H1 (cell line): ENCODE results near the gene OTUD5. TPM values are rescaled to one million over a fixed set of nuclear protein-coding genes. Genes with fewer than 3 reads are reported as not detected.

Experiments
- CTCF ChIA-PET: fragments of 300-600 bp; sonication (Branson Sonifier 250); formaldehyde crosslinking; loops from one replicate; lab custom pipeline; 2021; ENCODE audit not compliant: partially characterized antibody; lab: Charles Lee
- POLR2A ChIA-PET: fragments of 300-600 bp; sonication (Branson Sonifier 250); formaldehyde crosslinking; loops from one replicate; lab custom pipeline; 2021; ENCODE audit warnings: inconsistent platforms; ENCODE audit not compliant: partially characterized antibody; lab: Charles Lee
- DNase-seq, 2 experiments: peaks; one replicate each; pipeline versions ENCODE4 v3.0.0 to v3.0.0-alpha.2; 2010 to 2022; ENCODE audit warnings: low spot score in 2 of 2, low read depth in 1 of 2, mixed read lengths in 1 of 2
- FAIRE-seq: peaks from 2 replicates; lab custom pipeline; 2011; peaks lifted over from hg19 to GRCh38; lab: Jason Lieb, UNC
- H2AFZ ChIP-seq: 2 replicates; pipeline ENCODE4 v1.8.1; 2012; ENCODE audit warnings: low read length, inconsistent platforms
- H2AK5ac ChIP-seq: 2 replicates; pipeline ENCODE4 v1.6.1; 2013; ENCODE audit warnings: low read depth, low read length
- H2BK120ac ChIP-seq: replicated peaks from 2 replicates; pipeline ENCODE3; 2013; ENCODE audit warnings: low read depth, low read length, inconsistent platforms
- H2BK12ac ChIP-seq: 2 replicates; pipeline ENCODE4 v1.6.1; 2013; ENCODE audit warnings: low read depth, low read length
- H2BK15ac ChIP-seq: 2 replicates; pipeline ENCODE4 v1.6.1; 2013; ENCODE audit warnings: low read length
- H2BK20ac ChIP-seq: 2 replicates; pipeline ENCODE4 v1.6.1; 2013; ENCODE audit warnings: low read length
- H2BK5ac ChIP-seq: 2 replicates; pipeline ENCODE4 v1.6.1; 2013; ENCODE audit warnings: low read depth, low read length
- H3K14ac ChIP-seq: 2 replicates; pipeline ENCODE4 v1.6.1; 2013; ENCODE audit warnings: inconsistent platforms; ENCODE audit not compliant: insufficient read length
- H3K18ac ChIP-seq: 2 replicates; pipeline ENCODE4 v1.6.1; 2013; ENCODE audit warnings: low read length; ENCODE audit errors: extremely low read depth
- H3K23ac ChIP-seq: 2 replicates; pipeline ENCODE4 v1.6.1; 2013; ENCODE audit warnings: inconsistent platforms; ENCODE audit not compliant: insufficient read length
- H3K23me2 ChIP-seq: 2 replicates; pipeline ENCODE4 v1.6.1; 2013; ENCODE audit warnings: low read depth, low read length
- H3K27ac ChIP-seq: 2 replicates; pipeline ENCODE4 v1.6.1; 2011; ENCODE audit warnings: low read depth, low read length, inconsistent platforms
- H3K27me3 ChIP-seq, 4 experiments: replicated peaks in 1 of 4; 1 replicate in 1 of 4; 2 replicates in 3 of 4; pipeline versions ENCODE4 v1.6.1 to v1.8.1; 2011 to 2013; ENCODE audit warnings: low read length in 3 of 4, mild to moderate bottlenecking in 3 of 4, inconsistent platforms in 2 of 4, mixed read lengths in 2 of 4, moderate library complexity in 1 of 4; ENCODE audit not compliant: control insufficient read depth in 3 of 4, insufficient read depth in 3 of 4; ENCODE audit errors: extremely low read depth in 1 of 4
- H3K36me3 ChIP-seq, 4 experiments: 2 replicates each; pipeline versions ENCODE4 v1.6.1 to v1.8.1; 2011 to 2013; ENCODE audit warnings: mild to moderate bottlenecking in 4 of 4, low read length in 3 of 4, moderate library complexity in 2 of 4, control low read depth in 1 of 4, inconsistent platforms in 1 of 4; ENCODE audit not compliant: insufficient read depth in 4 of 4, control insufficient read depth in 2 of 4
- H3K4ac ChIP-seq: replicated peaks from 2 replicates; pipeline ENCODE3; 2013; ENCODE audit warnings: low read length, low read depth, mixed read lengths, inconsistent platforms; ENCODE audit not compliant: insufficient read length
- H3K4me1 ChIP-seq, 4 experiments: replicated peaks in 1 of 4; 1 replicate in 1 of 4; 2 replicates in 3 of 4; pipeline versions ENCODE4 v1.6.1 to v1.8.1; 2011 to 2013; ENCODE audit warnings: low read length in 3 of 4, inconsistent platforms in 2 of 4, mixed read lengths in 1 of 4; ENCODE audit not compliant: insufficient read depth in 4 of 4, control insufficient read depth in 3 of 4
- H3K4me2 ChIP-seq, 2 experiments: 2 replicates each; pipeline versions ENCODE4 v1.6.1 to v1.8.1; 2011 to 2013; ENCODE audit warnings: low read depth in 2 of 2, low read length in 2 of 2, control low read depth in 1 of 2, inconsistent platforms in 1 of 2, mild to moderate bottlenecking in 1 of 2; ENCODE audit not compliant: insufficient read depth in 1 of 2
- H3K4me3 ChIP-seq, 4 experiments: fragments of 200-600, 300-600 bp in 1 of 4; sonication (generic), shearing (Covaris generic), sonication (Bioruptor Twin) in 1 of 4; 2 replicates each; pipeline versions ENCODE4 v1.5.1 to v1.8.1; 2011 to 2016; ENCODE audit warnings: low read length in 4 of 4, low read depth in 3 of 4, control low read depth in 2 of 4, inconsistent platforms in 2 of 4, mild to moderate bottlenecking in 2 of 4, mixed read lengths in 1 of 4, moderate library complexity in 1 of 4; ENCODE audit not compliant: insufficient read depth in 2 of 4; ENCODE audit errors: extremely low read depth in 1 of 4
- H3K56ac ChIP-seq: replicated peaks from 2 replicates; pipeline ENCODE3; 2013; ENCODE audit warnings: low read depth, mild to moderate bottlenecking, mixed read lengths, low read length, inconsistent platforms; ENCODE audit not compliant: insufficient read length
- H3K79me1 ChIP-seq: 2 replicates; pipeline ENCODE4 v1.6.1; 2013; ENCODE audit warnings: low read depth, low read length, control low read depth
- H3K79me2 ChIP-seq, 2 experiments: 2 replicates each; pipeline versions ENCODE4 v1.6.1 to v1.8.1; 2012 to 2013; ENCODE audit warnings: low read length in 2 of 2, mild to moderate bottlenecking in 2 of 2, inconsistent platforms in 1 of 2; ENCODE audit not compliant: insufficient read depth in 2 of 2, control insufficient read depth in 1 of 2
- H3K9ac ChIP-seq, 4 experiments: replicated peaks in 1 of 4; 1 replicate in 1 of 4; 2 replicates in 3 of 4; pipeline versions ENCODE4 v1.6.1 to v1.8.1; 2011 to 2013; ENCODE audit warnings: low read depth in 3 of 4, low read length in 3 of 4, control low read depth in 2 of 4, mild to moderate bottlenecking in 2 of 4, moderate library complexity in 2 of 4, inconsistent platforms in 1 of 4; ENCODE audit errors: extremely low read depth in 1 of 4
- H3K9me3 ChIP-seq, 2 experiments: 2 replicates each; pipeline versions ENCODE4 v1.6.1 to v1.8.1; 2012 to 2013; ENCODE audit warnings: mild to moderate bottlenecking in 2 of 2, moderate library complexity in 2 of 2, control low read depth in 1 of 2, inconsistent platforms in 1 of 2, low read depth in 1 of 2, low read length in 1 of 2, mixed read lengths in 1 of 2; ENCODE audit not compliant: insufficient read depth in 2 of 2
- H4K20me1 ChIP-seq, 2 experiments: replicated peaks in 1 of 2; 2 replicates each; pipeline versions ENCODE3 to v1.8.1; 2011 to 2013; ENCODE audit warnings: inconsistent platforms in 2 of 2, low read length in 2 of 2, mild to moderate bottlenecking in 1 of 2; ENCODE audit not compliant: insufficient read depth in 2 of 2, control insufficient read depth in 1 of 2
- H4K5ac ChIP-seq: 2 replicates; pipeline ENCODE4 v1.6.1; 2013; ENCODE audit warnings: low read length, low read depth, mixed read lengths, inconsistent platforms; ENCODE audit not compliant: insufficient read length
- H4K8ac ChIP-seq: 2 replicates; pipeline ENCODE4 v1.8.0; 2013; ENCODE audit warnings: mild to moderate bottlenecking, moderate library complexity, low read length, inconsistent platforms; ENCODE audit not compliant: insufficient read depth; ENCODE audit errors: extremely low read depth
- H4K91ac ChIP-seq: replicated peaks from 2 replicates; pipeline ENCODE3; 2013; ENCODE audit warnings: low read length, mixed read lengths, inconsistent platforms; ENCODE audit not compliant: insufficient read length
- CBX5 ChIP-seq: fragments of 300-800, 300-1000 bp; sonication (generic); IDR thresholded peaks from 2 replicates; pipeline ENCODE4 v1.7.1; 2016; ENCODE audit warnings: antibody characterized with exemption, low read length, low read depth
- CHD2 ChIP-seq: IDR thresholded peaks from 2 replicates; pipeline ENCODE4 v1.6.1; 2012; ENCODE audit warnings: low read length, improper control_type of control experiment
- HDAC2 ChIP-seq, 2 experiments: fragments of 300-600 bp in 1 of 2; sonication (generic) in 1 of 2; IDR thresholded peaks; 2 replicates each; pipeline ENCODE4 v1.6.1; 2011 to 2012; ENCODE audit warnings: low read depth in 2 of 2, low read length in 2 of 2, mild to moderate bottlenecking in 2 of 2, moderate library complexity in 2 of 2, borderline replicate concordance in 1 of 2, inconsistent platforms in 1 of 2
- JUN ChIP-seq: IDR thresholded peaks from 2 replicates; pipeline ENCODE4 v1.6.1; 2011; ENCODE audit warnings: low read depth, mild to moderate bottlenecking, improper control_type of control experiment, low read length
- NRF1 ChIP-seq: IDR thresholded peaks from 2 replicates; pipeline ENCODE4 v1.6.1; 2011; ENCODE audit warnings: mild to moderate bottlenecking, low read depth, low read length, improper control_type of control experiment
- WGBS, 2 experiments: shearing (Covaris generic) in 1 of 2; methylation state at CpG; one replicate each; pipeline versions ENCODE4 v1.1.6 to v1.1.7; 2013 to 2015; ENCODE audit warnings: low lambda C conversion rate in 2 of 2, mixed read lengths in 2 of 2, inconsistent platforms in 1 of 2, low coverage in 1 of 2, missing lambda C conversion rate in 1 of 2; ENCODE audit not compliant: insufficient replicate concordance in 2 of 2, insufficient coverage in 1 of 2, insufficient read length in 1 of 2; ENCODE audit errors: extremely low coverage in 1 of 2, missing lambda C conversion rate in 1 of 2; 5-methylcytosine and 5-hydroxymethylcytosine counted together
- polyA plus RNA-seq, 7 experiments: library from polyadenylated mRNA; depleted of rRNA in 3 of 7; stranded (reverse) in 5 of 7; unstranded in 2 of 7; fragments of >200 nt in 5 of 7; fragments of 200-250 nt in 2 of 7; gene quantifications; 1 replicate in 5 of 7; 2 replicates in 1 of 7; 4 replicates in 1 of 7; pipeline versions ENCODE4 v1.2.1 to v1.2.3, GENCODE V29; 2011 to 2013; ENCODE audit warnings: missing spikeins in 2 of 7, mixed read lengths in 2 of 7
- total RNA-seq: library from RNA; stranded (reverse); fragmentation: NEBNext Ultra II Directional; extraction: Animal tissue kit (Norgen Biotek cat#: 25700); gene quantifications from 2 replicates; pipeline ENCODE4 v1.2.1, GENCODE V29; 2021

Gene OTUD5
- total and polyA plus RNA-seq, 2 of the 8 experiments (the other 6 are each of a cell fraction or from before 2014, with no cell fraction given), result 46.3 to 53.5 TPM

GRCh38 chrX:48938721-48939425 lies 18.5 kb downstream of the OTUD5 start:
- no peak overlapping the region for H3K4me2 ChIP-seq
- H3K79me2 ChIP-seq, result peaks cover 0 to 67% of the 10 kb centered on the region in 2 experiments; a peak in 2 of 4 replicates
- no peak overlapping the region; the same call in 1 of the 2 replicates for H3K27ac ChIP-seq
- ChIA-PET CTCF (interaction anchor here (0.6 to 2.9 kb wide), 8 partner anchors 10 to 203 kb away, joined by 3 to 13 read pairs (median 3); no protein-coding TSS in a partner anchor), POLR2A (interaction anchor here (0.9 to 21.5 kb wide), 6 partner anchors 15 to 112 kb away, joined by 3 to 572 read pairs (median 4); partner anchors contain the start of genes PIM2, PQBP1, SLC35A2 and TIMM17B)
- H3K18ac ChIP-seq, result no peak overlapping the region
- no peak overlapping the region for H2BK20ac ChIP-seq
- TF ChIP-seq CBX5 (no peak), NRF1 (no peak), HDAC2 (IDR thresholded peaks at IDR 0.05; ENCODE audit: borderline replicate concordance in 1 of 2, low read depth in 2 of 2, low read length in 2 of 2) (no peak), CHD2 (no peak), JUN (no peak)
- no peak overlapping the region for H3K56ac ChIP-seq
- no peak for DNase-seq
- H3K9me3 ChIP-seq, result no peaks in the 10 kb centered on the region
- no peak overlapping the region for H3K4me3 ChIP-seq
- no peak overlapping the region for H4K91ac ChIP-seq
- H2AFZ ChIP-seq, result no peak overlapping the region
- H2BK15ac ChIP-seq, result no peak overlapping the region
- H2BK12ac ChIP-seq, result no peak overlapping the region
- H3K36me3 ChIP-seq, result peaks cover 0 to 19% (median 6%) of the 10 kb centered on the region in 4 experiments; a peak in 6 of 8 replicates
- no peak overlapping the region for H2BK120ac ChIP-seq
- no peaks in the 10 kb centered on the region; the same call in 1 of the 2 replicates for H3K23me2 ChIP-seq
- peaks cover 0 to 12% (median 3%) of the 10 kb centered on the region in 4 experiments; a peak in 6 of 7 replicates for H3K4me1 ChIP-seq
- H3K23ac ChIP-seq, result no peak overlapping the region
- H4K8ac ChIP-seq, result no peak overlapping the region
- H3K9ac ChIP-seq, result no peak overlapping the region
- no peak overlapping the region for H2AK5ac ChIP-seq
- H4K5ac ChIP-seq, result no peak overlapping the region
- peaks cover 0 to 2% of the 10 kb centered on the region in 2 experiments for H4K20me1 ChIP-seq
- H2BK5ac ChIP-seq, result no peak overlapping the region
- H3K27me3 ChIP-seq, result no peaks in the 10 kb centered on the region
- no peak overlapping the region for H3K14ac ChIP-seq
- H3K4ac ChIP-seq, result no peak overlapping the region
- 50% methylated on average over 1 of the region's 1 CpG; no CpG with 5 or more reads in 1 of the 2 experiments for WGBS, 2 experiments
- no peaks in the 10 kb centered on the region for H3K79me1 ChIP-seq
- FAIRE-seq, result no peak
